Measurements from ENCODE around the gene TP53AIP1.
A peak's percentile ranks its signal among the peaks of the same experiment; 100 is the strongest.

TP53AIP1 gene

DNA sequence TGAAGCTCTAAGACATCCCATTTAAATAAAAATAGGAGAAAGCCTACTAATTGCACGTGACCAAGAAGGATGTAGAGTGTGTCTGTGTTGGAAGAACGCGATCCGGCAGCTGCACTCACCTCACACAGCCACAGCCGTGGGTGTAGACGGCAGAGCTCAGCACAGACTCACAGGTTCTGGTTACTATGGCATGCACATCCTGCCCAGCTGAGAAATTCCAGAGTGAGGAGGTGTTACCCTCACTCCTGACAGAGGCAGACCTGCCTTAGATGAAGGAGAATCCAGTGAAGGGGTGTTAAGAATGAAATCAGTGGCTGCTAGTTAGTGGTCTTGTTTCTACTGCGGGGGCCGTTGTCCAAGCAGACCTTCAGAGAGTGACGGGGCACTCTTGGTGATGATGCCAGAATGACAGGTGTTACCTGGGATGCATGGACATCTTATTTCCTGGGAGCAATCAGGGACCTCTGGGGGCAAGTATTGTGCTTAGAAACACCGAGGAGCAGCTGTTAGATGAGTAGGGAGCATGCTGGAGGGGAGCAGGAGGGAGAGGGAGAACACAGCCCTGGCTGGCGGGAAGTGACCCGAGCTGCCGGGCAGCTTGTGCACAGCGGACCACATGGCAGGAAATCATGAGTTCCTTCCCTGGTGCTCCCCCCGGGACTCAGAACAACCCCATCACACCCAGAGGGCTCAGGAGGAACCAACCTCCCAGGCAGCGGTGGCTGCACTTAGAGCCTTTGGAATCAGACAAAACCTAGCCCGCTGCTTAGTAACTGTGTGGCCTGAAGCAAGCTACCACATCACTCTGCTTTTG lies 39.2 kb downstream of the TP53AIP1 start:
- intact Hi-C loops (cut with micrococcal nuclease): no loop called here
- H3K4me3 Mint-ChIP-seq: peak overlapping the region; percentile 80
- peaks cover 34% of the 10 kb centered on the region for H3K36me3 Mint-ChIP-seq (ENCODE audit: low read depth)
- peaks cover 46% of the 10 kb centered on the region for H3K4me1 Mint-ChIP-seq (ENCODE audit: low read depth)
- H3K9me3 Mint-ChIP-seq: no peaks in the 10 kb centered on the region
- H3K27ac Mint-ChIP-seq: peak overlapping the region; percentile 87
- peaks cover 10% of the 10 kb centered on the region for H3K27me3 Mint-ChIP-seq

DNA sequence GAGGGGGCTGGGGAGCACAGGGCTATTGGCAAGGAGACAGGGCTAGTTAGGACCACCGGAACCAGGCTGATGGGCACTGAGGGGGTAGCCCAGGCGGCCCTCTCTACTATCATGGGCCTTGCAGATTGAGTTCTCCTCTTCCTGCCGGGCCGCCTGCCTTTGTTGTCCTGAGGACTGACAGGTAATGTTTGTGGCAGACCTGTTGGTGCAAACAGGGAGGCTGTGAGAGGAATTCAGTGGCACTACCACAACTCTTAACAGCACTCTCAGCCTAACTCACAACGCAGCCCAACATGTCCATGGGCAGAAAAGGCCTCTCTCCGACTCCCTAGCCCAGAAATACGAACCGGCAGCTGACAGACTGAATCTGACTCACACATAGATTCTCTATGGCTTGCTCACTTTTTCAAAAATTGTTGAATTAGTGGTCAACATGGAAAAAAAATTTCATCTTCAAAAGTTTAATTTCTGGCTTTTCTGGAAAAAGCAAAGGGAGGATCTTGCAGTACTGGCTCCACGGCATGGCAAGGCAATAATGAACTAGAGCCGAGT lies 40.1 kb downstream of the TP53AIP1 start:
- Mint-ChIP-seq H3K27me3 (peaks cover 10% of the 10 kb centered on the region), H3K4me3 (no peak overlapping the region), H3K4me1 (ENCODE audit: low read depth) (peaks cover 46% of the 10 kb centered on the region), H3K9me3 (no peaks in the 10 kb centered on the region), H3K36me3 (ENCODE audit: low read depth) (peaks cover 34% of the 10 kb centered on the region), H3K27ac (no peak overlapping the region)
- intact Hi-C loops (cut with micrococcal nuclease): no loop called here

DNA sequence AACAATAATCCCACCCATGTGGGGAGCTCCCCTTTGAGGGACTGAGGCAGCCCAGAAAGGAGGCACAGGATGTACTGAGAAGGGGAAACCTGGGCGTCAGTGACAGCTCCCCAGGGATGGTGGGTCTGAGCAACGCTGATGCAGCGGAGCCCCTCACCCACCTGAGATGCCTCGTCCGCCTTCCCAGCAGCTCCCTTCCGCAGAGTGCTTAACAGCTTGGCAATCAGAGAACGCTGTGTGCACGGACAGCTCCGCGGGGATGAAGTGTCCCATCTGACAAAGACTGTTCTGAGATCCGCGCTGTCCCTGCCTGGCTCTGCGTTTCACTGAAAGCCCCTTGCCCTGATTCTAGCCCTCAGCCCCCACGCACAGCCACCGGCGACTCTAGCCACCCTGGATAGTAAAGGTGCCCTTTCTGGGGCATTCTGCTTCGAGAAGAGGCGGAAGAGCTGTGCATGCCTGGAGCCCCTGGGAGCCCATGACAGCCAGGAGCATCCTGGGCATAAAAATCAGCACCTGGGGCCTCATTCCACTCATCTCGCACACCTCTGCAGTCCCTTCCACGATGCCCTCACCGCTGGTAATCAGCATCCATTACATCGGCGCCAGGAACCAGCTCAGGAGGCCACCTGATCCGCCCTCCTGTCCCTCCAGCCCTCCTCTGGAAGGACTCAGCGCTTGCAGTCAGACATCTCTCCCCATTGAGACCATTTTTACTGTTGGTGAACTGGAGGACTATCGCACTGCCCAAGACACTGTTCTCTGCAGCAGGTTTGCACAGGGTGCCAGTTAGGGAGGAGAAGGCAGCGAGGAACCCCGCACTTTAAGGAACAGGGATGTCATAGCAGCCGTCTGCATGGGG lies 40.8 kb downstream of the TP53AIP1 start:
- intact Hi-C loops (cut with micrococcal nuclease): no loop called here
- H3K27me3 Mint-ChIP-seq: peaks cover 10% of the 10 kb centered on the region
- peaks cover 39% of the 10 kb centered on the region for H3K4me1 Mint-ChIP-seq (ENCODE audit: low read depth)
- no peak overlapping the region for H3K4me3 Mint-ChIP-seq
- H3K36me3 Mint-ChIP-seq (ENCODE audit: low read depth): peaks cover 34% of the 10 kb centered on the region
- no peak overlapping the region for H3K27ac Mint-ChIP-seq
- no peaks in the 10 kb centered on the region for H3K9me3 Mint-ChIP-seq

DNA sequence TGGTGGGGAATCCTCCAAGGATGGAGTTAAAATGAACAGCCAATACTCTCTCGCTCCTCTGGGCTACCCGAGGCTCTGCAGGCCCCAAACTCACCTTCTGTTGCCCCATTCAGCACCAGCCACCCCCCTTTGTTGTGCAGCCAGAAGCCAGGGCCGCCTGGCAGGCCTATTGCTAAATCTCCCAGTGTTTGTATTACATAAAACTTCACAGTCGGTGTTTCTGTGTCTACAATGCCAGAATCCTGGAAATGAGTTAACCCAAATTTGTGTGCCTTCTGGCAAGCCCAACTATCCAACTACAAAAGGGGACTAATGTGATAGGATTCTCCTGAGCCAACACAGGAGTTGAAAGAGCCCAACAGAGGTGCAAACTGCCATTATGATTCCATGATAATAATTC lies 42.2 kb downstream of the TP53AIP1 start:
- intact Hi-C loops (cut with micrococcal nuclease): no loop called here
- Mint-ChIP-seq H3K27me3 (peaks cover 14% of the 10 kb centered on the region), H3K36me3 (ENCODE audit: low read depth) (peaks cover 34% of the 10 kb centered on the region), H3K27ac (no peak overlapping the region), H3K4me1 (ENCODE audit: low read depth) (peaks cover 25% of the 10 kb centered on the region), H3K9me3 (no peaks in the 10 kb centered on the region), H3K4me3 (no peak overlapping the region)

DNA sequence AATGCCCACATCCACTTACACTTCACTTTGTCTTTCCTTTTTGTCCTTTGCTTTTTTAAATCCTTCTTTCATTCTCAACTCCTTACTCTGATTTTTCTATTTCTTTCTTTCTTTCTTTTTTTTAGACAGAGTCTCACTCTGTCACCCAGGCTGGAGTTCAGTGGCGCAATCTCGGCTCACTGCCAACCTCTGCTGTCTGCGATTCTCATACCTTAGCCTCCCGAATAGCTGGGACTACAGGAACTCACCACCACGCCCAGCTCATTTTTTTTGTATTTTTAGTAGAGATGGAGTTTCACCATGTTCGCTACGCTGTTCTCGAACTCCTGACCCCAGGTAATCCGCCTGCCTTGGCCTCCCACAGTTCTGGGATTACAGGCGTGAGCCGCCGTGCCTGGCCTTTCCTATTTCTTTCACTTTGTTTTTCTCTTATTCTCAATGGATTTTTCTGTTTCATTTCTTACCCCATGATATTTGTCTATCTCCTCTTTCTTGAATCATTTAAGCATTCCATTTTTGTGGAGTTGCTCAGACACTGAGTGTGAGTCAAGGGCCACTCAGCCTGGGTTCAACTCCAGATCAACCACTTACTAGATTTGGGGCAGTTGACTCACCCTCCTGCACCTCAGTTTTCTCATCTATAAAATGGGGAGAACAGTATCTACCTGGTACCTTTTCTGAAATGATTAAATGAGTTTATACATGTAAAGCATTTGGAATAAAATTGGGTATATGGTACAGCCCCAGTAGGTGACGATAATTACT lies 43.9 kb downstream of the TP53AIP1 start:
- Mint-ChIP-seq H3K4me3 (no peak overlapping the region), H3K9me3 (no peaks in the 10 kb centered on the region), H3K4me1 (ENCODE audit: low read depth) (peaks cover 12% of the 10 kb centered on the region), H3K27me3 (peaks cover 9% of the 10 kb centered on the region), H3K36me3 (ENCODE audit: low read depth) (peaks cover 34% of the 10 kb centered on the region), H3K27ac (no peak overlapping the region)
- intact Hi-C loops (cut with micrococcal nuclease): no loop called here

DNA sequence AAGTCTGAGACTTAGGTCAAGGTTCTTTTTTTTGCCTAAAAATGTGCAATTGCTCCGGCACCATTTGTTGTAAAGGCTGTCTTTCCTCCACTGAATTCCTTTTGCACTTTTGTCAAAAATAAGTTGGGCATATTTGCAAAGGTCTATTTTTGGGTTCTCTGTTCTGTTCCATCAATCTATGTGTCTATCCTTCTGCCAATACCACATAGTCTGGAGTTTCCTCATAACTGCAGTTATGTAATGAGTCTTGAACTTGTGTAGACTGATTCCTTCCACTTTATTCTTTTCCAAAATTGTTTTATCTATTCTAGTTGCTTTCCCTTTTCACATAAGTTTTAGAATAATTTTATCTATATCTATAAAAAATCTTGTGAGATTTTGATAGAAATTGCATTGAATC lies 44.8 kb downstream of the TP53AIP1 start:
- Mint-ChIP-seq H3K27me3 (peaks cover 10% of the 10 kb centered on the region), H3K4me3 (no peak overlapping the region), H3K4me1 (ENCODE audit: low read depth) (peaks cover 5% of the 10 kb centered on the region), H3K36me3 (ENCODE audit: low read depth) (peaks cover 34% of the 10 kb centered on the region), H3K27ac (no peak overlapping the region), H3K9me3 (no peaks in the 10 kb centered on the region)
- intact Hi-C loops (cut with micrococcal nuclease): no loop called here

DNA sequence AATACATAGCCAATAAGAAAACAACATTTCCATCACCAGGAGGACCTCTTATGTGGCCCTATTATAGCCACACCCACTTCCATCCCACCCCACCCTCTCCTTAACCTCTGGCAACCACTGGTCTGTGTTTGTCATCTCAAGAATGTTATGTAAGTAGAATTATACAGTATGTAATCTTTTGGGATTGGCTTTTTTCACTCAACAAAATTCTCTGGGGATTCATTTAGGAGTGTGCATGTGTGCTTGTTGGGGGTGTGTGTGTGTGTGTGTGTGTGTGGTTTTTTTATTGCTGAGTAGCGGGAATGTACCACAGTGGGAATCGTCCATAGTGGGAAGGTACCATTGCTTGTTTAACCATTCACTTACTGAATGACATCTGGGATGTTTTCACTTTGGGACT lies 46.3 kb downstream of the TP53AIP1 start:
- peaks cover 22% of the 10 kb centered on the region for H3K36me3 Mint-ChIP-seq (ENCODE audit: low read depth)
- H3K9me3 Mint-ChIP-seq: no peaks in the 10 kb centered on the region
- H3K27me3 Mint-ChIP-seq: peaks cover 23% of the 10 kb centered on the region
- intact Hi-C loops (cut with micrococcal nuclease): no loop called here
- H3K4me3 Mint-ChIP-seq: no peak overlapping the region
- peaks cover 16% of the 10 kb centered on the region for H3K4me1 Mint-ChIP-seq (ENCODE audit: low read depth)
- H3K27ac Mint-ChIP-seq: no peak overlapping the region

DNA sequence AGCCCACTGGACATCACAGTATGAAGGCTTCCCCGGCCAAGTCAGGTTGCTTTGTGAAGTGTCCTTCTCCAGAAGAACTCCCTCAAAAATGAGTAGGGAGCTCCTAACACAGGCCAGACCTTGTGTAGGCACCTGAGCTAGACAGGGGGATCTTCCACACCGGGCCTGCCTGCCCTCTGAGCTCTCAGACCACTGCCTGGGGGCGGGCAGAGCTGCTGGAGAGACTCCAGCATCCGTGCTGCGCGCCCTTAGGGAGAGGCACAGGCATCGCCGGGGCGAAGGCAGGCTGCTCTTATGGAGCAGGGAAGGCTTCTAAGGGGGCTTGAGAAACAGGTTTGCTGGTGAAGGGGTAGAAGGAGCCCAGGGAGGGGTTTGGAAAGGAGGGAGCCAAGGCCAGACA lies 47.1 kb downstream of the TP53AIP1 start:
- Mint-ChIP-seq H3K4me3 (no peak overlapping the region), H3K27me3 (peaks cover 29% of the 10 kb centered on the region), H3K27ac (no peak overlapping the region), H3K36me3 (ENCODE audit: low read depth) (peaks cover 14% of the 10 kb centered on the region), H3K9me3 (no peaks in the 10 kb centered on the region), H3K4me1 (ENCODE audit: low read depth) (peaks cover 25% of the 10 kb centered on the region)
- intact Hi-C loops (cut with micrococcal nuclease): no loop called here

DNA sequence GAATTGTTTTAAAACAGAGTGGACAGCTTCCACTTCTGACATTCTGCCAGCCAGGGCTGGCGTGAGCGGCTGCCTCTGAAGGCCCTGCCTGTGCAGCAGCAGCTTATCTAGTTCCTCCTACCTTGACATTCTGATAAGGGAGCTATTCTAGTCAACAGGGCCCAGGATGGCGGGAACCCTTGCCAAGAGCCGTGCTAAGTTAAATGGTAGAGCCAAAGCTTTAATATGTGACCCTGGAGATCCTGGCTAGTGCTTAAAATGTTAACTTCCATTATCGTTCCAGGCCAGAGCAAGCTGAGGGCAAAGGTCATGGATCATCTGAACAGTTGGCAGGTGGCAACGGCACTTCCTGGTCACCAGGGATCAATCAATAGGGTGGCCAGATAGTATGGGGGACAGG lies 48.0 kb downstream of the TP53AIP1 start:
- no peaks in the 10 kb centered on the region for H3K9me3 Mint-ChIP-seq
- H3K4me3 Mint-ChIP-seq: no peak overlapping the region
- peaks cover 30% of the 10 kb centered on the region for H3K4me1 Mint-ChIP-seq (ENCODE audit: low read depth)
- H3K36me3 Mint-ChIP-seq (ENCODE audit: low read depth): peaks cover 8% of the 10 kb centered on the region
- H3K27ac Mint-ChIP-seq: no peak overlapping the region
- intact Hi-C loops (cut with micrococcal nuclease): no loop called here
- peaks cover 38% of the 10 kb centered on the region for H3K27me3 Mint-ChIP-seq

DNA sequence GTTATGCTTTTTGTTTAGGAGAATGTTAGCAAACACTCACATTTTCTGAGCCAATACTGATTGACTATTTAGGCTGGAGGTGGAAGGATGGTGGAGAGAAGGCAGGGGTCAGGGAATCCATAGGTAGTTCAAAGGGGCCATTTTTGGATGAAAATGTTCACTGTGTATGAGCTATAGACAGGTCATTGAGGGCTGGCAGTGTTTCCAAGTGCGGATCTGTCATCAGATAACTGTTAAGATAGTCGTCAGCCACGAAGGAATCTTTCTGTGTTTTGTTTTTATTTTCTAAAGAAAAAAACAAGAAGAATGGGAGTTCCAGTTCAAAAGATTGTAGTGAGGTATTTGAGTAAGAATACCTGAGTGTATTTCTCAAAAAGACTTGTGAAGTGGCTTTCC lies 48.4 kb downstream of the TP53AIP1 start:
- H3K36me3 Mint-ChIP-seq (ENCODE audit: low read depth): peaks cover 8% of the 10 kb centered on the region
- H3K27ac Mint-ChIP-seq: no peak overlapping the region
- H3K4me3 Mint-ChIP-seq: no peak overlapping the region
- no peaks in the 10 kb centered on the region for H3K9me3 Mint-ChIP-seq
- H3K27me3 Mint-ChIP-seq: peaks cover 42% of the 10 kb centered on the region
- peaks cover 30% of the 10 kb centered on the region for H3K4me1 Mint-ChIP-seq (ENCODE audit: low read depth)
- intact Hi-C loops (cut with micrococcal nuclease): no loop called here

DNA sequence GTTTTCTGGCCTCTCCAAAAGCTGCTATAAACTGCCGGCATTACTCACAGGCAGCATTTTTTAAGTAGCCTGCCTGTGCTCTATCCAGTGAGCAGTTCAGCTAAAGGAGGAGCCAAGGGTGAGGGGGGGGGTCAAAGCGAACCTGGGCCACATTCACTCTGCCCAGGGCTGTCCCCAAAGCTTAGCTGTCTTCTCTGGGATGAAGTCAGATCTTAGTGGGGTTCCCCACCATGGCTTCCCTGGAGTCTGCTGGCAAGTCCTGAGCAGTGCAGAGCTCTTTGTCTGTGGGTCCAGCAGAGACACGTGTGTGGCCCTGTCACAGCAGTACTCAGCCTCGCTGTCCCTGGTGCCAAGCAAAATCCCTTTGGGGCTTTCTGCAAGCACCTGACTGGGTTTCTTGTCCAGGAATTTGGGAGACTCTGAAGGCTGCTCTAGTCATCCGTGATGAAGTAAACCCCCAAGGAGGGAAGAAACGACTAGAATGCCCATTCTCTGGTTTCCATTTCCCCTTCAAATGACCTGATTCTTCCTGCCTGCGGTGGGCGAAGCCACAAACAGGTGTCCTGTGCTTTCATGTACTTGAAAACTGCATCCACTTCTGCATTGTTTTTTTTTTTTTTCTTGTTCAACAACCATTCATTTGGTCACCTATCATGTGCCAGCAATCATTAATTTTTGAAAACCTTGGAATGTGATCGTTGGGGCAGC lies 48.9 kb downstream of the TP53AIP1 start:
- Mint-ChIP-seq H3K27me3 (peaks cover 44% of the 10 kb centered on the region), H3K27ac (no peak overlapping the region), H3K4me1 (ENCODE audit: low read depth) (peaks cover 30% of the 10 kb centered on the region), H3K9me3 (no peaks in the 10 kb centered on the region), H3K4me3 (no peak overlapping the region), H3K36me3 (ENCODE audit: low read depth) (peaks cover 2% of the 10 kb centered on the region)
- intact Hi-C loops (cut with micrococcal nuclease): no loop called here

DNA sequence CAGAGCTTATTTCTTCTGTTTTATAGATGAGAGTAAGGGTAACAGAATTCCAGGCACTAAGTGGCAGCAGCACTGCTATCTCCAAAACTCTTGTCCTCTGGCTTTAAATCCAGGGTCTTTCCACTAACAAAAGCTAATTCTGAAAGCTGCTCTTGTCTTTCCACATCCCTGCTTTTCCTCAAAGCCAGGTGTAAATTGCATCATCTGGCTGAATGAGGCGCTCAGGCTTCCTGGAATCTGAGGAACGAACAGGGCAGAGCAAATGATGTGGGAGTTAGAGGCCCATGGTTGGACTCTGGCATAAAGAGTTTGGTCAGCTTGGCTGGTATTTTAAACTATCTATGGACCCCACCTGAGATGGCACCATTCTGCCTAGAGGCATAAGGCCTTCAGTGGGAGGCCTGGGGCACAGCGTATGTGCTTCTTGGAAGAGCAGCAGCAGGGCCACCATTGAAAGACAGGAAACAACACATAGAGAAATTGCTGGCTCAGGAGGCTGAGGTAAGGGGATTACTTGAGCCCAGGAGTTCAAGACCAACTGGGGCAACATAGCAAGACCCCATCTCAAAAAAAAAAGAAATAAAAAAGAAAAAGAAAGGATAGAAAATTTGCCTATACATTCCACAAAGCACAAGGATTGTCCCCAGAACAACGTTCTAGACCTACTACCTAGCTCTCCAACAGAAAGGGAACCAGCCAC lies 49.7 kb downstream of the TP53AIP1 start:
- Mint-ChIP-seq H3K4me3 (peak overlapping the region; percentile 13), H3K27me3 (peaks cover 51% of the 10 kb centered on the region), H3K4me1 (ENCODE audit: low read depth) (peaks cover 26% of the 10 kb centered on the region), H3K9me3 (no peaks in the 10 kb centered on the region), H3K27ac (no peak overlapping the region), H3K36me3 (ENCODE audit: low read depth) (no peaks in the 10 kb centered on the region)
- intact Hi-C loops (cut with micrococcal nuclease): no loop called here

Measured in dendritic cell treated with granulocyte-macrophage colony-stimulating factor and Interleukin-4, amounts not matched to agents 40 ng/mL and 50 ng/mL, for 4 days (primary cell).